Keratinocyte (primary cell): ENCODE data around the gene SUFU.

Source experiments
- EZH2 ChIP-seq: IDR thresholded peaks from one replicate; pipeline ENCODE4 v1.6.1; 2012; ENCODE audit warnings: inconsistent platforms, mild to moderate bottlenecking, low read length, moderate library complexity
- TF ChIP-seq, protein P1 (sequence below), 3 experiments: IDR thresholded peaks in 1 of 3; conservative IDR thresholded peaks in 1 of 3; optimal IDR thresholded peaks in 1 of 3; 2 replicates in 2 of 3; 3 replicates in 1 of 3; pipeline versions ENCODE3 to v1.5.1; 2011; ENCODE audit warnings: low read length in 3 of 3, mild to moderate bottlenecking in 3 of 3, moderate library complexity in 2 of 3, control low read depth in 1 of 3, inconsistent platforms in 1 of 3; ENCODE audit not compliant: insufficient read depth in 2 of 3; ENCODE audit errors: extremely low read depth in 1 of 3

GRCh38 chr10:102678068-102678400, 174.3 kb downstream of the SUFU start:
- TF ChIP-seq, protein P1, sequence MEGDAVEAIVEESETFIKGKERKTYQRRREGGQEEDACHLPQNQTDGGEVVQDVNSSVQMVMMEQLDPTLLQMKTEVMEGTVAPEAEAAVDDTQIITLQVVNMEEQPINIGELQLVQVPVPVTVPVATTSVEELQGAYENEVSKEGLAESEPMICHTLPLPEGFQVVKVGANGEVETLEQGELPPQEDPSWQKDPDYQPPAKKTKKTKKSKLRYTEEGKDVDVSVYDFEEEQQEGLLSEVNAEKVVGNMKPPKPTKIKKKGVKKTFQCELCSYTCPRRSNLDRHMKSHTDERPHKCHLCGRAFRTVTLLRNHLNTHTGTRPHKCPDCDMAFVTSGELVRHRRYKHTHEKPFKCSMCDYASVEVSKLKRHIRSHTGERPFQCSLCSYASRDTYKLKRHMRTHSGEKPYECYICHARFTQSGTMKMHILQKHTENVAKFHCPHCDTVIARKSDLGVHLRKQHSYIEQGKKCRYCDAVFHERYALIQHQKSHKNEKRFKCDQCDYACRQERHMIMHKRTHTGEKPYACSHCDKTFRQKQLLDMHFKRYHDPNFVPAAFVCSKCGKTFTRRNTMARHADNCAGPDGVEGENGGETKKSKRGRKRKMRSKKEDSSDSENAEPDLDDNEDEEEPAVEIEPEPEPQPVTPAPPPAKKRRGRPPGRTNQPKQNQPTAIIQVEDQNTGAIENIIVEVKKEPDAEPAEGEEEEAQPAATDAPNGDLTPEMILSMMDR (optimal IDR thresholded peaks at IDR 0.05 in 1 of 3, IDR thresholded peaks at IDR 0.05 in 1 of 3, conservative IDR thresholded peaks at IDR 0.05 in 1 of 3; ENCODE audit: extremely low read depth in 1 of 3, insufficient read depth in 2 of 3, low read length in 3 of 3): no peak
- no peak for TF ChIP-seq EZH2
